ENCODE measurements around the gene MALL.

Gene MALL

DNA sequence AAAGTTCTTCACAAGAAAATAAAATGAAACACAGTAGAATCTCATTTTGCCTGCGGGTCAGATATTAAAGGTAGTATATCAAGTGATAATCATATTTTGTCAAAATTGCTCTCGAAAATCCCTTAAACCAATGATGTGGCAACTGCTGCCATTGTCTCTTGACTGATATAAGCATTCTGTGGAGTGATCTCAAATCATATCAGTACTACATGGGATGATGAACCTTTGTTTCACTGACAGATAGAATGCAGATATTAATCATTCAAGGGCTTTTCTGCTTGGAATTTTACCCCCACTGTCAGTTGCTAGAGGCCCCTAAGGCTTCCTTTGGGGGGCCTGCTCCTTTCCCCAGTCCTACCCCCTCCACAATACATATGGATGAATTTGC is 31.3 kb upstream of the MALL start:
- ChIA-PET CTCF (no interaction called here), POLR2A (no interaction called here)
- no peak for DNase-seq (ENCODE audit: extremely low spot score)
- TF ChIP-seq, protein P1, sequence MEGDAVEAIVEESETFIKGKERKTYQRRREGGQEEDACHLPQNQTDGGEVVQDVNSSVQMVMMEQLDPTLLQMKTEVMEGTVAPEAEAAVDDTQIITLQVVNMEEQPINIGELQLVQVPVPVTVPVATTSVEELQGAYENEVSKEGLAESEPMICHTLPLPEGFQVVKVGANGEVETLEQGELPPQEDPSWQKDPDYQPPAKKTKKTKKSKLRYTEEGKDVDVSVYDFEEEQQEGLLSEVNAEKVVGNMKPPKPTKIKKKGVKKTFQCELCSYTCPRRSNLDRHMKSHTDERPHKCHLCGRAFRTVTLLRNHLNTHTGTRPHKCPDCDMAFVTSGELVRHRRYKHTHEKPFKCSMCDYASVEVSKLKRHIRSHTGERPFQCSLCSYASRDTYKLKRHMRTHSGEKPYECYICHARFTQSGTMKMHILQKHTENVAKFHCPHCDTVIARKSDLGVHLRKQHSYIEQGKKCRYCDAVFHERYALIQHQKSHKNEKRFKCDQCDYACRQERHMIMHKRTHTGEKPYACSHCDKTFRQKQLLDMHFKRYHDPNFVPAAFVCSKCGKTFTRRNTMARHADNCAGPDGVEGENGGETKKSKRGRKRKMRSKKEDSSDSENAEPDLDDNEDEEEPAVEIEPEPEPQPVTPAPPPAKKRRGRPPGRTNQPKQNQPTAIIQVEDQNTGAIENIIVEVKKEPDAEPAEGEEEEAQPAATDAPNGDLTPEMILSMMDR (IDR thresholded peaks at IDR 0.05; ENCODE audit: control extremely low read depth, extremely low read depth, low read depth, missing control alignments) = no peak

DNA sequence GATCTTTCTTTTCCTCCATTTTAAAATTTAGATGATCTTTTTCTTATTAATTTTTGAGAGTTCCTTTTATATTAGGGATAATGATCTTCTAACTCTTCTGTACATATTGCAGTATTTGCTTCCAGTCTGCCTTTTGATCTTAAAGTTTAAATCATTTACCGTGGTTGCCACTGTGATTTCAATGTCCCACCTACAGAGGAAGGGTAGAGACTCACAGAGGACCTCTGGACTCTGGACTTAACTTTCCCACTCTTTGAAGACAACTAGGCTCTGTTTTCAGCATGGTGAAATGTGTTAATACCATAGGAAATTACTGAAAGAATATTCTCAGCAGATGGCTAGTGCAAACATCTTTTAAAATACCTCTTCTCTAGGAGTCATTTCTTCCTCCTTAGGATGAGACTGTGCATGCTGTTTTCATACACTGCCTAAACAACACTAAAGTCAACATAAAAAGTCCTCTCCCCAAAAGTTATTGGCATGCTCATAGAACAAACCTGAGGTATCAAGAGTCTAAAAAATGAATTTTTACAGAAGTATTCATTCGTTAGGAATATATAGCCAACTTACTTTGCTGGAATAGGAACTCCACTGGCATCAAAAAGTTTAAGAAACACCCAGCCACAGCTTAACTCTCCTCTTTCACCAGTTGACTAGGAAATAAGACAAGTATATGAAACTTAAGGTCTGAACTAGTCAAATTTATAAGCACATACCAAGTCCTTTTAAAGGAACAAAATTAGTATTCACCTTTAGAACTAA is 30.7 kb upstream of the MALL start:
- ChIA-PET POLR2A (no interaction called here), CTCF (no interaction called here)
- DNase-seq (ENCODE audit: extremely low spot score) = no peak
- TF ChIP-seq, protein P1 (IDR thresholded peaks at IDR 0.05; ENCODE audit: control extremely low read depth, extremely low read depth, low read depth, missing control alignments) = no peak

DNA sequence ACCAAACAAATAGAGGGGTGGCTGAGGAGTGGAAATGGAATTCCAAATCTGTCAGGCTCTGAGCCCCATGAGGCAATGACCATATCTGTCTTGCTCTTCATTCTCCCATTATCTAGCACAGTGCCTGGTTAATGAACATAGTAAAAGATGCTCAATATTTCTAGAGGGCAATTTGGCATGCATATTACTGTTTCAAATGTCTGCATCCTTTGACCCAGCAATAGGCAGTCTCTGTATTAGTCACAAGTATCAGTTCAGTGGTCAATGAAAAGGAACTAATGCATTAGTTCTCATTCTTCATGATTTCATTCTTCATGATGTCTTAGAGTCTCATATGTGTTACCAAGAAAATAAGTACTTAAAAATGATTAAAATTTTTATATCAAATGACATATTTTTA is 28.4 kb upstream of the MALL start:
- TF ChIP-seq, protein P1 (IDR thresholded peaks at IDR 0.05; ENCODE audit: control extremely low read depth, extremely low read depth, low read depth, missing control alignments) = no peak
- CTCF ChIA-PET = no interaction called here
- DNase-seq (ENCODE audit: extremely low spot score) = no peak
- POLR2A ChIA-PET = no interaction called here

DNA sequence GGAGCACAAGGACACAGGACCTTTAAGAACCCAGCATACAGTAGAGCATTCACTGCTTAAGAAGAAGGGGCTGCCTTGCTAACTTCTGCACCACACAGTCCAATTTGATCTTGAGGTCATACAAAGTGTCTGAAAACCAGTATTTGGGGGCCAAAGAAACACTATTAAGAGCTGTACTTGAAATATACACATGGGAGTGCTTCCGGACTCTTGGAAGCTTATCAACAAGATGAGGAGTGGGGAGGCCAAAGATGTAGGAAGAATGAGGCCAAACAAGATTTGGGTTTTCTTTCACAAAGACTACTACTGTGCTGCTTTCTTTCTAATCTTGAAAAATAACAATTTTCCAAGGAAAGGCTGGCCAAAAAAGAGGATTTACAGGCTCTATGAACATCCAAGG is 24.8 kb upstream of the MALL start:
- DNase-seq (ENCODE audit: extremely low spot score) = no peak
- TF ChIP-seq, protein P1 (IDR thresholded peaks at IDR 0.05; ENCODE audit: control extremely low read depth, extremely low read depth, low read depth, missing control alignments) = no peak
- POLR2A ChIA-PET = no interaction called here
- CTCF ChIA-PET = interaction anchor here (0.7 to 1.2 kb wide), 3 partner anchors 9 to 17 kb away, joined by 3 to 9 read pairs (median 4); no protein-coding TSS in a partner anchor

DNA sequence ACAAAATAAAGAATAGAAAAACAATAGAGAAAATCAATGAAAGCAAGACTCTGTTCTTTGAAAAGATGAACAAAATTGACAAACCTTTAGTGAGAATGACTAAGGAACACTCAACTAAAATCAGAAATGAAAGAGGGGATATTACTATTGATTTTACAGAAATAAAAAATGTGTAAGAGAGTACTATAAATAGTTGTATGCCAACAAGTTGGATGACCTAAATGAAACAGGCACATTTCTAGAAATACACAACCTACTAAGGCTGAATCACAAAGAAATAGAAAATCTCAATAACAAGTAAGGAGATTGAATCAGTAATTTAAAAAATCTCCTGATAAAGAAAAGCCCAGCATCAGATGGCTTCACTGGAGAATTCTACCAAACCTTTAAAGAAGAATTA is 18.4 kb upstream of the MALL start:
- ChIA-PET POLR2A (no interaction called here), CTCF (interaction anchor here (0.7 kb wide), 1 partner anchor 23 kb away, joined by 3 read pairs; no protein-coding TSS in a partner anchor)
- no peak for DNase-seq (ENCODE audit: extremely low spot score)
- TF ChIP-seq, protein P1 (IDR thresholded peaks at IDR 0.05; ENCODE audit: control extremely low read depth, extremely low read depth, low read depth, missing control alignments) = no peak

DNA sequence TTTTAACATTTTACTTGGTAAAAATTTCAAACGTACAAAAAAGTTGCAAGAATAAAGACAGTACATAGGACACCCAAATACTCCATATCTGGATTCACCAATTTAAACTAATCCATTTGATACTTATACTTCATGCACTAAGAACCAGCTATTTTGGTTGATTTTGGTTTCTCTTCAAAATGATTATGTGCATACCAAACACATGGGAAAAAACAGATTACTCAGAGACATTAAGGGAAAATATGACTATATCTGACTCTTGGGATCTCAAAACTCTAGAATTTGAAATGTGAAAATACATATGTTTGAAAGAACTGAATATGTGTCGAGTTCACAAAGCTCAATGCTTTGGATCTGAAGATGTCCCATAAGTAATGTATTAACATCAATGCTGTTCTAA is 15.5 kb upstream of the MALL start:
- ChIA-PET POLR2A (no interaction called here), CTCF (interaction anchor here (1.7 kb wide), 1 partner anchor 10 kb away, joined by 4 read pairs; no protein-coding TSS in a partner anchor)
- TF ChIP-seq, protein P1 (IDR thresholded peaks at IDR 0.05; ENCODE audit: control extremely low read depth, extremely low read depth, low read depth, missing control alignments) = no peak
- DNase-seq (ENCODE audit: extremely low spot score) = no peak

Measured in GM10248 (cell line).